GM21381 (cell line): Measurements from ENCODE around the gene YARS1.

Experiments used
- ATAC-seq: cut with Tn5 transposase; IDR thresholded peaks from one replicate; pipeline ENCODE4 v1.9.1; 2021; ENCODE audit warnings: mild to moderate bottlenecking, moderate library complexity; ENCODE audit not compliant: unreplicated experiment

The YARS1 gene

GRCh38 chr1:32766328-32766972, 50.7 kb downstream of the YARS1 start:
- no peak for ATAC-seq

- ATAC-seq, result no peak
Observed at GRCh38 chr1:32765570-32766327, 51.4 kb downstream of the YARS1 start.

GRCh38 chr1:32764826-32765569, 52.2 kb downstream of the YARS1 start:
- no peak for ATAC-seq

GRCh38 chr1:32763221-32763620, 53.9 kb downstream of the YARS1 start:
- ATAC-seq, result no peak

- no peak for ATAC-seq
Observed at GRCh38 chr1:32761936-32762335, 55.2 kb downstream of the YARS1 start.

- ATAC-seq, result no peak
Observed at GRCh38 chr1:32761253-32761877, 55.8 kb downstream of the YARS1 start.

GRCh38 chr1:32759997-32760623, 57.0 kb downstream of the YARS1 start:
- no peak for ATAC-seq

GRCh38 chr1:32759521-32759981, 57.6 kb downstream of the YARS1 start:
- no peak for ATAC-seq

GRCh38 chr1:32758795-32759430, 58.2 kb downstream of the YARS1 start:
- ATAC-seq, result no peak

GRCh38 chr1:32758177-32758794, 58.9 kb downstream of the YARS1 start:
- ATAC-seq, result no peak

- ATAC-seq, result no peak
Observed at GRCh38 chr1:32757213-32757895, 59.8 kb downstream of the YARS1 start.

GRCh38 chr1:32755810-32756159, 61.4 kb downstream of the YARS1 start:
- ATAC-seq, result no peak

GRCh38 chr1:32755098-32755809, 61.9 kb downstream of the YARS1 start:
- no peak for ATAC-seq

GRCh38 chr1:32754317-32755097, 62.7 kb downstream of the YARS1 start:
- ATAC-seq, result peak; percentile 16

GRCh38 chr1:32753532-32754316, 63.4 kb downstream of the YARS1 start:
- peak; percentile 56 for ATAC-seq

GRCh38 chr1:32749771-32750170, 67.4 kb downstream of the YARS1 start:
- ATAC-seq, result no peak

GRCh38 chr1:32749332-32749731, 67.8 kb downstream of the YARS1 start:
- no peak for ATAC-seq
